ENCODE measurements around the gene KRT79.

DNA sequence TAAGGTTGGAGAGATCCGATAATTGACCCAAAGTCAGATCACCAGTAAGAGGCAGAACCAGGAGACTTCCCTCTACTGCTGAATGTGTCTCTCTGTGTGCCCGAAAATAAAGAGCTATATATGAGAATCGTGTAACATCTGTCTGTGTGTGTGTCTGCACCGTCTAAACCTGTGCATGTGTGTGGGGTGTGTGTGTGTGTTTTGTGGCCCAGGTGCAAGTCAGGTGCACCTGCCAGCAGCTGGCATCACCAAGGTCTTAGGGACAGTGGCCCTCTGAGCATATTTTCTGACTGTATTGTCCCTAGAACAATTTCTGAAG, 39.4 kb upstream of the KRT79 start:
- TF ChIP-seq JUND (IDR thresholded peaks at IDR 0.05) (no peak), CTCF (IDR thresholded peaks at IDR 0.05; ENCODE audit: low read depth, low read length, missing input control) (no peak), SP1 (IDR thresholded peaks at IDR 0.05) (no peak)
